LoVo (cell line): ENCODE measurements around the gene MMP19.

ENCODE experiments used
- DNase-seq: peaks from one replicate; pipeline ENCODE4 v3.0.0-alpha.2; 2016; ENCODE audit warnings: low spot score

Gene MMP19

DNA sequence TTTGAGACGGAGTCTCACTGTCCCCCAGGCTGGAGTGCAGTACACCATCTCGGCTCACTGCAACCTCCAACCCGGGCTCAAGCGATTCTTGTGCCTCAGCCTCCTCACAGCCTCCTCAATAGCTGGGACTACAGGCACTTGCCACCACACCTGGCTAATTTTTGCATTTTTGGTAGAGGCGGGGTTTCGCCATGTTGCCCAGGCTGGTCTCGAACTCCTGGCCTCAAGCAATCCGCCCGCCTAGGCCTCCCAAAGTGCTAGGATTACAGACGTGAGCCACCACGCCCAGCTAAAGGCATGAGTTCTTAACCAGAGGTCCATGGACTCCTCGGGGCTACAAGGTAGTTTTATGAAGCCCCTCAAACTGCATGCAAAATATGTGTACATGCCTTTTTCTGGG, 27.3 kb downstream of the MMP19 start:
- no peak for DNase-seq

DNA sequence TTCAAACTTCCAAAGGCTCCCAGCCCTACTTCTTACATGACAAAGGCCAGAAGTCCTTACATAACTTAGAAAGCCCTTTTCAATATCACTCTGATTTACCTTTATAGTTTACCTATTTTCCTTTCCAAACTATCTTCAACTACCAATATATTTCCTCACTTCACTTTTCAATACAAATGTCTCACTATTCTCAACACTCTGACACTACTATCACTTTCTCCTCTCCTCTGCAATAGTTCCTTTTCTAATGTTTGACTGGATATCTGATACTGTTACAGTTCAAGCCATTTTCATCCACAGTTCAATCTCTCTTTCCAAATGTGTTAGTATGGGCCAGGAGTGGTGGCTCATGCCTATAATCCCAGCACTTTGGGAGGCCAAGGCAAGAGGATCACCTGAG, 28.5 kb downstream of the MMP19 start:
- DNase-seq, result no peak

- DNase-seq, result no peak
Measured at GRCh38 chr12:55812088-55812487, 30.6 kb downstream of the MMP19 start.

- no peak for DNase-seq
Measured at GRCh38 chr12:55809274-55809673, 33.5 kb downstream of the MMP19 start.

DNA sequence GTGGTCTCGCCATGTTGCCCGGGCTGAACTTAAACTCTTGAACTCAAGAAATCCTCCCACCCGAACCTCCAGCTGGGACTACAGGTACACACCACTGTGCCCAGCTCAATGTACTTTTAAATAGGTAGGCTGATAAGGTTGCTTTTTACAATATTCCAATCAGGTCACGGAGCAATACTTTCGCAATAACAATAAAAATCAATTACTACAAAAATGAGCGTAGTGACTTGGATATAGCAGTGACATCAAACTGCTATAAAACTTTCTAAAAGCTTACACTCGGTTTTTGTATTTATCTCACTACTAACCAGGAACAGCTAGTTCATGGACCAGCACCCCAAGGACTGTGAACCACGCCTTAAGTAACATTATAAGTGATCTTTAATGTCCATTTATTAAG, 35.8 kb downstream of the MMP19 start:
- DNase-seq, result no peak

DNA sequence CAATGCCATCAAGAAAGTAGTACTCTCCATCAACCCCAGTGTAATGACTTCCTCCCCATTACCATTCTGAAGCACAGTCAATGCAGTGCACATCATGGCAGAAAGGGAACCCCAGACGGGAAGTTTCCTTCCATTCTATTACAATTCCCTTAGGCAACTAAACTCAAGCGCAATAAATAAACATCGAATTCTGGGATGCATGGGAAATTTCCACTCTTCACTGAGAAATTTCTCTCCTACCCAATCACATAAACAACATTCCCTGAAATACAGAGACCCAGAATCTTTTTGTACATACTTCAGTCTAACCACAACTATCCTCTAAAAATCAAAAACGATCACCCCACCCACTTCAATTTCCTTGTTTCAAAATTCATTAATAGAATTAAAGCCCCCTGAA, 45.2 kb downstream of the MMP19 start:
- no peak for DNase-seq

DNA sequence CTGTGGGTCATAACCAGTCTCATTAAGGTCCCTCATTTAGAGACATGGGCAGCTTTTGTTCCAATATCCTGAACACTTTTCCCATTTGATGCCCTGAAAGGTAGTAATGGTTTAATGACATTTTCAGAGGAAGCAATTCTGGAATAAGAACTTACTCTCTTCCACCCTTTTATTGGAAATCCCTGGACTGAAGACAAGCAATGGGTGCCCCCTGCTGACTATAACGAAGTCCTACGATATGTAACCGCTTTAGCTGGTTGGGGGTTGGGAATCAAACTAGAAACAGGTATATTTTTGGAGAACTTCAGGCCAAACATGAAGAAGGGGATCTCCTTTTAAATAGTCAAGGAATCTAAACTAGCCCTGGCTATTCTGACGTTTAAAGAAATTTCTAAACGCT, 45.7 kb downstream of the MMP19 start:
- no peak for DNase-seq

- DNase-seq, result no peak
Measured at GRCh38 chr12:55795950-55796349, 46.8 kb downstream of the MMP19 start.

GRCh38 chr12:55789893-55790292, 52.8 kb downstream of the MMP19 start:
- no peak for DNase-seq

DNA sequence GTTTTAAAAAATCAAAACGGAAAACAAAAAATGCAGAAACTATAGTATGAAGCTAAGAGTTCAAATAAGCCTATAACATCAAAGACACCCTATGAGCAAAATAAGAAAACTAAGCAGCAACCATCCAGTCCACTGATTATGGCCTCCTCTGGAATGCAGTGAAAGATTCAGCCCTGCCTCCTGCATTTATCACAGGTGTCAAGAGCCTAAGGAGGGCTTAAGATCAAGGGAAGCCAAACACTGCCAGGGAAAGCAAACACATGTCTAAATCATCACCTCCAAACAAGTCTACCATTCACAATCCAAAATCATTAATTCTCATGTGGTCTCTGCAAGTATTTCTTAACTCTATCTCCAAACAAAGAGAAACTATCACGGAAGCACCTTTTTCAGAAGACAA, 53.6 kb downstream of the MMP19 start:
- DNase-seq, result no peak

- no peak for DNase-seq
Measured at GRCh38 chr12:55788546-55788945, 54.2 kb downstream of the MMP19 start.
